CD4-positive, alpha-beta T cell (primary cell): ENCODE measurements around the gene FASN. TPM values are rescaled to one million over a fixed set of nuclear protein-coding genes. Genes with fewer than 3 reads are reported as not detected.

ENCODE experiments used
- ATAC-seq: fragments of 200-7000 bp; cut with Tn5 transposase; one replicate; pipeline ENCODE4 v1.10.0; 2022; ENCODE audit warnings: mild to moderate bottlenecking; ENCODE audit not compliant: poor library complexity
- CTCF ChIA-PET: fragments of 350-600 bp; sonication (Branson Sonifier 250); formaldehyde crosslinking; loops from one replicate; lab custom pipeline; 2021; ENCODE audit warnings: antibody characterized with exemption, inconsistent platforms; lab: Charles Lee
- POLR2A ChIA-PET: fragments of 350-600 bp; sonication (Branson Sonifier 250); formaldehyde crosslinking; loops from one replicate; lab custom pipeline; 2021; ENCODE audit warnings: antibody characterized with exemption, inconsistent platforms; lab: Charles Lee
- DNase-seq, 14 experiments: peaks; one replicate each; pipeline ENCODE4 v3.0.0-alpha.2; 2013 to 2020; ENCODE audit warnings: mixed read lengths in 2 of 14
- H3K27ac ChIP-seq, 2 donors: one replicate each; pipeline versions ENCODE4 v1.5.1 to v1.7.0; 2013; ENCODE audit warnings: low read length in 2 of 2, low read depth in 1 of 2, mild to moderate bottlenecking in 1 of 2
- H3K27me3 ChIP-seq, 2 experiments: 1 replicate in 1 of 2; 2 replicates in 1 of 2; pipeline versions ENCODE4 v1.6.1 to v1.7.0; 2013; ENCODE audit warnings: low read length in 2 of 2, control low read depth in 1 of 2, mild to moderate bottlenecking in 1 of 2, moderate library complexity in 1 of 2; ENCODE audit not compliant: insufficient read depth in 2 of 2, control insufficient read depth in 1 of 2
- H3K36me3 ChIP-seq: one replicate; pipeline ENCODE4 v1.6.1; 2013; ENCODE audit warnings: low read length, control low read depth; ENCODE audit not compliant: insufficient read depth
- H3K4me1 ChIP-seq: one replicate; pipeline ENCODE4 v1.6.1; 2013; ENCODE audit warnings: low read length, control low read depth; ENCODE audit not compliant: insufficient read depth
- H3K4me3 ChIP-seq: one replicate; pipeline ENCODE4 v1.5.1; 2013; ENCODE audit warnings: mild to moderate bottlenecking, low read length, moderate library complexity
- H3K9me3 ChIP-seq, 2 experiments: 1 replicate in 1 of 2; 2 replicates in 1 of 2; pipeline versions ENCODE4 v1.6.1 to v1.7.0; 2013; ENCODE audit warnings: low read length in 2 of 2, mild to moderate bottlenecking in 2 of 2, control low read depth in 1 of 2, moderate library complexity in 1 of 2; ENCODE audit not compliant: control insufficient read depth in 1 of 2, insufficient read depth in 1 of 2
- H3K27ac Mint-ChIP-seq: one replicate; pipeline ENCODE4 v1.8.0; 2020; ENCODE audit warnings: mixed read lengths
- H3K27me3 Mint-ChIP-seq: one replicate; pipeline ENCODE4 v1.8.0; 2021; ENCODE audit warnings: mixed read lengths
- H3K36me3 Mint-ChIP-seq: one replicate; pipeline ENCODE4 v1.8.0; 2021; ENCODE audit warnings: low read depth, mixed read lengths
- H3K4me1 Mint-ChIP-seq: one replicate; pipeline ENCODE4 v1.8.0; 2021; ENCODE audit warnings: low read depth, mixed read lengths
- H3K4me3 Mint-ChIP-seq: one replicate; pipeline ENCODE4 v1.8.0; 2020; ENCODE audit warnings: mild to moderate bottlenecking, mixed read lengths
- H3K9me3 Mint-ChIP-seq: one replicate; pipeline ENCODE4 v1.8.0; 2020; ENCODE audit warnings: mixed read lengths
- CTCF ChIP-seq: fragments of 200-600 bp; IDR thresholded peaks from one replicate; pipeline ENCODE4 v1.8.0; 2022; ENCODE audit warnings: antibody characterized with exemption, mild to moderate bottlenecking
- intact Hi-C, 2 experiments: fragments of 100-400 bp; cut with DNase I in 1 of 2; cut with micrococcal nuclease in 1 of 2; formaldehyde crosslinking; loops; one replicate each; pipeline versions ENCODE4 v1.15.1 to v1.9.0; 2023 to 2025; cut with DNase I, micrococcal nuclease
- total RNA-seq, 174 experiments: library from RNA in 2 of 174; stranded (reverse) in 2 of 174; gene quantifications; one replicate each; pipeline ENCODE4 v1.2.3 and lab custom pipeline; 2021 to 2026

Gene FASN
- total RNA-seq, 2 experiments from 2014 or later = 168 to 174 TPM

DNA sequence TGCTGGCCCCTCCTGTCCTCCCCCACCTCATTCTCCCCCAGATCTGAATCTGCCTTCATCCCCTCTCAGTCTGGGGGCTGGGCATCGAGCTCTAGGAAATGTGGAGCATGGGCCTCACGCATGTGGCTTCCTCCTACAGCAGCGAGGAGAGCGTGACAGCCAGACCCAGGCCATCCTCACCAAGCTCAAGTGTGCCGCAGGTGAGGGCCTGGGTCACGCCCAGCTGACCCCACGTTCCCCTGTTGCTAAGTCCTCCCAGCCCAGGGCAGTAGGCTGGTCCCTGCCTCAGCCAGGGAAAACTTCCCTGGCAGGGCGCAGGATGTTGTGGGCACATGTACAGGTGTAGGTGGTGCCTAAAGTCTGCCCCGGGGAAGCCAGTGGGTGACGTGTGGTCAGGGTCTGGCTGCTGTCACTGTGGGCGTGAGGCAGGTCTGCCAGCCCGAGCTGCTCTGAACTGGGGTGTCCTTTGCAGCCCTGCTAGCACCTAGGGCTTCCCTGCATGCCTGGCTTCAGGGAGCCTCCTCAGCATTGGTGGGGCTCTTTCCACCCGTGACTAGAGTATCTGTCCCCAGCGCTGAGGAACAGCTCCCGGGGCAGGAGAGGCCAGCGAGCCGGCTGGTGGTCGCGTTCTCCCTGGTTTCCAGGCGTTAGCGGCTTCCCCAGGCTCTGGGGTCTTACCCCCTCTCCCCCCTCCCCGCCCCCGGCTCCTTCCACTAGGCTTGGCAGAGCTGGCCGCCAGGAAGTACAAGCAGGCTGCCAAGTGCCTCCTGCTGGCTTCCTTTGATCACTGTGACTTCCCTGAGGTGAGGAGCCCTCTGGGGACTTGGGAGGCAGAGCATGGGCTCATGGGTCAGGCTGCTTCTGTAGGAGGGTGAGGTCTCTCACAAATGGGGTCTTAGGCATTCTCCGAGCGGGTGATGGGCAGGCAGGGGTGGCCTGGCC lies 42.7 kb downstream of the FASN start:
- H3K27ac Mint-ChIP-seq = peak overlapping the region; percentile 33
- POLR2A ChIA-PET = interaction anchor here (0.7 to 1.4 kb wide), 2 partner anchors 11 to 18 kb away, joined by 3 to 8 read pairs; partner anchors contain the start of gene DCXR

DNA sequence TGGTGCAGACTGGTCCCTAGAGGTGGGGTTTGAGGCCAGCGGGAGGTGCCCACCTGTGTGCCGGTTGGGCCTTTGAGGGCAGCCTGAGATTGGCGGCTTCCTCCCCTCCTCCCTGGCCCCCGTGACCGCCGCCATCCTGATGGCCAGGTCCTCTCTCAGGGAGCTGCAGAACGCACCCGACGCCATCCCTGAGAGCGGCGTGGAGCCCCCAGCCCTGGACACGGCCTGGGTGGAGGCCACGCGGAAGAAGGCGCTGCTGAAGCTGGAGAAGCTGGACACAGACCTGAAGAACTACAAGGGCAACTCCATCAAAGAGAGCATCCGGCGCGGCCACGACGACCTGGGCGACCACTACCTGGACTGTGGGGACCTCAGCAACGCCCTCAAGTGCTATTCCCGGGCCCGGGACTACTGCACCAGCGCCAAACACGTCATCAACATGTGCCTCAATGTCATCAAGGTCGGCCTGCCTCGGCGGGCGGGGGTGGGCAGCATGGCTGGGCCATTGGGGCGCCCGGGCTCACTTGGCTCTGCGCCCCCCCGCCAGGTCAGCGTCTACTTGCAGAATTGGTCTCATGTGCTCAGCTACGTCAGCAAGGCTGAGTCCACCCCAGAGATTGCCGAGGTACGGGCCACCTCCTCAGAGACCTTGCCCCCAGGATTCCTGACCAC lies 43.5 kb downstream of the FASN start:
- Mint-ChIP-seq H3K27ac (peak overlapping the region; percentile 33), H3K27me3 (no peaks in the 10 kb centered on the region), H3K4me3 (peak overlapping the region; percentile 66), H3K36me3 (peaks cover 22% of the 10 kb centered on the region), H3K4me1 (peaks cover 8% of the 10 kb centered on the region), H3K9me3 (no peaks in the 10 kb centered on the region)
- ChIA-PET POLR2A (interaction anchor here (0.7 to 4.1 kb wide), 2 partner anchors 10 to 12 kb away, joined by 3 to 16 read pairs; partner anchors contain the start of gene DUS1L), CTCF (no interaction called here)
- H3K27ac ChIP-seq = no peak overlapping the region
- intact Hi-C loops = loop anchor here in 1 of 2 experiments (5.0 kb wide), 1 partner anchor 43 kb away; the partner anchor contains the start of gene FASN
- no peaks in the 10 kb centered on the region for H3K27me3 ChIP-seq
- ATAC-seq (no peak), DNase-seq (peak in 1 of 14 experiments; percentile 0)
- TF ChIP-seq CTCF = no peak
- no peaks in the 10 kb centered on the region for H3K9me3 ChIP-seq
- peaks cover 55% of the 10 kb centered on the region for H3K36me3 ChIP-seq
- peaks cover 41% of the 10 kb centered on the region for H3K4me1 ChIP-seq
- H3K4me3 ChIP-seq = no peak overlapping the region

More for the DNA sequence above, 42.7 kb downstream of the FASN start:
- no peaks in the 10 kb centered on the region for H3K27me3 ChIP-seq
- DNase-seq (peak in 1 of 14 experiments; percentile 1), ATAC-seq (no peak)
- no peaks in the 10 kb centered on the region for H3K9me3 Mint-ChIP-seq
- CTCF ChIA-PET = no interaction called here
- no peaks in the 10 kb centered on the region for H3K27me3 Mint-ChIP-seq
- H3K4me1 Mint-ChIP-seq = peaks cover 6% of the 10 kb centered on the region
- H3K9me3 ChIP-seq = no peaks in the 10 kb centered on the region
- no peak for TF ChIP-seq CTCF
- intact Hi-C loops = no loop called here
- H3K27ac ChIP-seq = no peak overlapping the region
- H3K36me3 Mint-ChIP-seq = peaks cover 26% of the 10 kb centered on the region
- peaks cover 33% of the 10 kb centered on the region for H3K4me1 ChIP-seq
- H3K4me3 Mint-ChIP-seq = peak overlapping the region; percentile 66
- H3K4me3 ChIP-seq = no peak overlapping the region
- H3K36me3 ChIP-seq = peaks cover 63% of the 10 kb centered on the region

DNA sequence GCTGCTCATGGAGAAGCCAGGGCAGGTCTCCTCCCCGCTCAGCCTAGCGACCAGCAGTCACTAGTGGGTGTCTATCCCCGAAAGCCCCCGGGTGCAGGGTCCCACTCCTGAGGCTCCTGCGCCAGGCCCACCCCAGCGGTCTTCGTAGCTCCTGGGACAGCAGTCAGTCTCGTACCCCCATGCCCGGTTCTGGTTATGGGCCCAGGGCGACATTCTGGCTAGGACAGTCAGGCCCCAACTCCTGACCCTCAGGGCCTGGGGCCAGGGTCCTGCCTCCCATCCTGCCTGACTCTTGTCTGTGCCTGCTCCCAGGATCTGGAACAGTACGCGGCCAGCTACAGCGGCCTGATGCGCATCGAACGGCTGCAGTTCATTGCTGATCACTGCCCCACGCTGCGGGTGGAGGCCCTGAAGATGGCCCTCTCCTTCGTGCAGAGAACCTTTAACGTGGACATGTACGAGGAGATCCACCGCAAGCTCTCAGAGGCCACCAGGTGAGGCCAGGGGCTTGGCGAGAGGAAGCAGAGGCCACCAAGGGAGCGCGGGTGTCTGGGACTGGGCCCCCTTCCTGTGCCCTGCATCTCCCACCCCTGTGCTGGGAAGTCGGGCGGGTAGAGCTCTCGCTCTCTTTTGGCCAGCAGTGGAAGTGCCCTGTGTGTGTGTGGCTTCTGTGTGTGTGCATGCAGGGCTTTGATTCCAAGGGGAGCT lies 44.3 kb downstream of the FASN start:
- Mint-ChIP-seq H3K4me3 (peak overlapping the region; percentile 80), H3K9me3 (no peaks in the 10 kb centered on the region), H3K36me3 (peaks cover 17% of the 10 kb centered on the region), H3K27ac (peak overlapping the region; percentile 39), H3K27me3 (no peaks in the 10 kb centered on the region), H3K4me1 (peaks cover 8% of the 10 kb centered on the region)
- no peak for TF ChIP-seq CTCF
- ChIA-PET CTCF (no interaction called here), POLR2A (interaction anchor here (1.0 to 4.1 kb wide), 2 partner anchors 11 to 67 kb away, joined by 3 to 16 read pairs; partner anchors contain the start of gene DUS1L)
- no peaks in the 10 kb centered on the region for H3K27me3 ChIP-seq
- no peaks in the 10 kb centered on the region for H3K9me3 ChIP-seq
- peaks cover 41% of the 10 kb centered on the region for H3K4me1 ChIP-seq
- intact Hi-C loops = loop anchor here in 1 of 2 experiments (5.0 kb wide), 1 partner anchor 44 kb away; the partner anchor contains the start of gene FASN
- H3K36me3 ChIP-seq = peaks cover 48% of the 10 kb centered on the region
- DNase-seq (peak in 1 of 14 experiments; percentile 2), ATAC-seq (no peak)
- no peak overlapping the region for H3K4me3 ChIP-seq
- no peak overlapping the region for H3K27ac ChIP-seq
